ENCODE data around the gene CHN2.

- TF ChIP-seq EP300 (IDR thresholded peaks at IDR 0.05; ENCODE audit: low read depth) (no peak), CTCF (IDR thresholded peaks at IDR 0.05) (no peak), POLR2A (IDR thresholded peaks at IDR 0.05) (no peak), POLR2AphosphoS5 (IDR thresholded peaks at IDR 0.05) (no peak)
Observed at GRCh38 chr7:29270594-29271318, 76.2 kb downstream of the CHN2 start.

All from transverse colon (tissue), 4 donors.